ENCODE results near the gene STIMATE. TPM values are rescaled to one million over a fixed set of nuclear protein-coding genes. Genes with fewer than 3 reads are reported as not detected.

Gene STIMATE
- total RNA-seq, 8 experiments from 2014 or later: 7.2 to 27.0 (median 13.3) TPM

DNA sequence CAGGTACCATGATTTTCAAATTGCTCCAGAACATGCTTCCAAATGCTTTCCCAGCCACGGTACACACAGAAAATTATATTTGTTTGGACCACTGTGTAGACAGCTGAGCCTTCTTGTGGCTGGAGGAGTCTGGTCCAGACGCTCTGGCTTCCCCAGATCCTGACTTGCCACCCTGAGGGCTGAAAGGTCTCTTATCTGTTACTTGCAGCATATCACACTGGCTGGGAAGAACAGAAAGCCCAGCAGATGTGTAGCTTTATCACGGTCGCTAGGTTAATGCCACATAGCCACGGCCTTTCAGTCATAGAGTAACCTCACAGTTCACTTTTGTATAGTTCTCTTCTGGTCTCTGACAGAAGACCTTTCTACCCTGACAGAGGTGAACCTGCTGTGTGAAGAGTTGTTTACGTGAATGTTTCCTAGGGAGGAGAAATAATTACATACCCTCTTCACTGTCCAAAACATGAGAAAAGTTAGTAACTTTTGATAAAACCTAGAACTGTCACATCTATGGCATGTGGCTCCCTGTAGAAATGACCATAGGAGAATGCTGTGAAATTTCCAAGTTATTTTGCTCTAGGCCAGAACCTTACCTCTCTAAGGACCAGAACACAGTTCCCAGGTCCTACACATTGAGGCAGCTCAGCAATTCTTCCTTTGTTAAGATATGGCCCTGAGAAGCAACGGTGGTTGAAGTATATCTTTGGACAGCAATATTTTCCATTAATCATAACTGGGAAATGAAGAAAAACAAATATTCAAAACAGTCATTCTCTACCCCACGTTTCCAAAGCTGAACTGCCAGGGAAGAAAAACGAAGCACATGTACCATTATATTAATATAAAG, 15.8 kb upstream of the STIMATE start:
- in situ Hi-C loops (cut with MboI; ENCODE audit: low pct_unique_long_range_greater_than_20kb in 2 of 9, low sequenced_read_pairs in 9 of 9, unreplicated experiment in 9 of 9): no loop called here
- H3K27ac ChIP-seq: no peak overlapping the region
- H3K4me3 ChIP-seq: no peak overlapping the region
- no peak for ATAC-seq (replicated peaks in 6 of 8)
- 43 to 100% (median 75%) methylated on average over 2 to 9 of the region's 9 CpGs; no CpG with 5 or more reads in 1 of the 10 experiments for WGBS, 10 experiments
- no peaks in the 10 kb centered on the region for H3K4me1 ChIP-seq (replicated peaks in 1 of 2)

DNA sequence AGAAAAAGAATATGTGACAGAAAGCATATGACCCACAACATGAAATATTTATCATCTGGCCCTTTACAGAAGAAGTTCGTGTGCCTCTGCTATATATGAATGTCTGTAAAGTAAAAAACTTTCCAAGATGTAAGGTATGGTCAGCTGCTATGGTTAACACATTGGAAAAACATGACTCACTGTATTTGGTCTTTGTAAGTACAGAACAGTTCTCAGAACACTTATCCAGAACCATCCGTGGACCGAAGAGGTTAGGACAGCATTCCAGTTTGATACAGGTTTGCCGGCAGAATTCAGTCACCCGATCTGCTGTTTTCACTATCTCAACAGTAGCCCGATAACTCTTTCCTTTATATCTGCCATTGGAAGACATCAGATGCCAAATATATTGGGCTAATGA, 13.5 kb upstream of the STIMATE start:
- no peak for ATAC-seq (replicated peaks in 6 of 8)
- no peak overlapping the region for H3K27ac ChIP-seq
- H3K4me3 ChIP-seq: no peak overlapping the region
- no peaks in the 10 kb centered on the region for H3K4me1 ChIP-seq (replicated peaks in 1 of 2)
- in situ Hi-C loops (cut with MboI; ENCODE audit: low pct_unique_long_range_greater_than_20kb in 2 of 9, low sequenced_read_pairs in 9 of 9, unreplicated experiment in 9 of 9): no loop called here
- WGBS, 10 experiments: 72 to 100% (median 96%) methylated on average over 1 to 6 of the region's 6 CpGs

DNA sequence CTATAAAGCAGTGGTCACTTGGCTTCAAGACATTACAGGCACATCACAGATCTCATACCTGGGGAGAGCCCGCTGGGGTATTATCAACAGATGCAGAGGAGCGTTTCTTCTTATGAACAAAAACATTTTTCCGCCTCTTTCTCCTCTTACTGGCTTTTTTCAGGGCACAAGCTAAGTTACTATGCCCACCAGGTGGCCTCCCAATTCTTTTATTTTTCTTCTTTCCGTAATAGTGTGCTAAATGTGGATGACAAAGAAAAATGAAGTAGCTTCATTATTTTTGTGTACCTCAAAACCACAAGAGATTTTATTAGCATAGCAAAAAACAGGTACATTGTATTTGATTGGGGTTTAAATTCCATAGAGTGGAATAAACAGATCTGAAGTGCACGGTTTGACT, 10.1 kb upstream of the STIMATE start:
- no peak for ATAC-seq (replicated peaks in 6 of 8)
- no peak overlapping the region for H3K4me3 ChIP-seq
- no peaks in the 10 kb centered on the region for H3K4me1 ChIP-seq (replicated peaks in 1 of 2)
- in situ Hi-C loops (cut with MboI; ENCODE audit: low pct_unique_long_range_greater_than_20kb in 2 of 9, low sequenced_read_pairs in 9 of 9, unreplicated experiment in 9 of 9): no loop called here
- WGBS, 10 experiments: 71 to 100% (median 95%) methylated on average over 1 to 5 of the region's 5 CpGs; no CpG with 5 or more reads in 1 of the 10 experiments
- H3K27ac ChIP-seq: no peak overlapping the region

DNA sequence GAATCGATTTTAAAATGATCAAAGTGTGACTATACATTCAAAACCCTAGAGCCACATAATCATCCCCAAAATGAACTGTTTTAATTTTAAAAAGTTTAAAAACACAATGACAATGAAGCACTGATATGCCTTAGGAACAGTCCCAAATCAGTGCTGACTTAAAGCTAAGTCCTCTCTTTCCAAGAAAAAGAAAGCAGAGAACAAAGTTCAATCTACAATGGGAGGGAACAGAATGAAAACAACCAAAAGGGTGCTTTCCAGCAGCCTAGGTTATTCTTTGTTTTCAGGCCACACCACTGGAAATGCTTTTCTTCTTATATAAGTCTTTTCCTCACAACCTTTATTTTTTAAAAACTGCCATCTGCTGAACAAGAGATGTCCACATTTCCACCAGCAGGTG, 7.2 kb upstream of the STIMATE start:
- Histone ChIP-seq H3K4me3 (no peak overlapping the region), H3K4me1 (replicated peaks in 1 of 2) (no peaks in the 10 kb centered on the region), H3K27ac (no peak overlapping the region)
- WGBS, 10 experiments: 80 to 100% (median 87%) methylated on average over 1 of the region's 1 CpG; no CpG with 5 or more reads in 2 of the 10 experiments
- ATAC-seq (replicated peaks in 6 of 8): no peak
- in situ Hi-C loops (cut with MboI; ENCODE audit: low pct_unique_long_range_greater_than_20kb in 2 of 9, low sequenced_read_pairs in 9 of 9, unreplicated experiment in 9 of 9): no loop called here

DNA sequence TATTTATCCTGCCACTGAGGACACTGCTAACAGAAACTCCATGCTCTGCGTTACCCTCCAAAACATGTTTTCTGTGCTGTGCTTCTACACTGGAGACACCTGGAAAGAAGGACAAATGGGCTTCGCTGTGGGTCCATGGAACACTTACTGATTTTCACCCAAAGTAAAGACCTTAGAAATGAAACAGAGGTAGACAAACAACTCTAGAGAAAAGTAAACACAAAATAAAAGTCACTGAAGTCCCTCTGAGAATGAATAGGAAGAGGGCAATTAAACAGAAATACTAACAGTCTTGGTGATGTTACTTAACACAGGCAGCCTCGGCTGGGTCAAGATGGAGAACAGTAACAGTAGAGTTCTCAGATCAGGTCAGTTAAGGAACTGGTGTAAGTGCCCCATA, 6.7 kb upstream of the STIMATE start:
- in situ Hi-C loops (cut with MboI; ENCODE audit: low pct_unique_long_range_greater_than_20kb in 2 of 9, low sequenced_read_pairs in 9 of 9, unreplicated experiment in 9 of 9): no loop called here
- WGBS, 10 experiments: 61 to 100% (median 93%) methylated on average over 2 to 3 of the region's 3 CpGs; no CpG with 5 or more reads in 1 of the 10 experiments
- H3K27ac ChIP-seq: no peak overlapping the region

DNA sequence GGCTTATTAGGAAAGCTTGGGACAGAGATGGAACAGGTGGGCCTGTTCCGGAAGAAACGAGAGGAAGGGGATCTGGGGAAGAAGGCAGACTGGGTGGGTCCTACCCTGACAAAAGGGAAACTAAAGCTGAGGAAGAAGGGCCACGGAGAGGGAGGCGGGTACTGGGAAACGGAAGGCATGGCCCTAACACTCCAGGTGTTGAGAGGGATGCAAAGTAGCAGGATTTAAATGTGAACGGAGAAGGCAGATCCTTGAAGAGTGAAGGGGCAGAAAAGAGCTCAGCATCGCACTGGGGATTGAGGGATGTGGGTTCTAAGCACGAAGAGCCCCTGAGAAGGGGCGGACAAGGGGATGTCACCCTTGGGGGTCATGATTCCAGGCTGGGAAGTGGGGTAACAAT, 735 bp downstream of the STIMATE start:
- in situ Hi-C loops (cut with MboI; ENCODE audit: low pct_unique_long_range_greater_than_20kb in 2 of 9, low sequenced_read_pairs in 9 of 9, unreplicated experiment in 9 of 9): loop anchor here in 1 of 9 experiments (25.0 kb wide), 1 partner anchor 166 kb away; no protein-coding TSS in a partner anchor
- H3K27ac ChIP-seq: no peak overlapping the region
- 0 to 39% (median 3%) methylated on average over 1 to 6 of the region's 9 CpGs; no CpG with 5 or more reads in 2 of the 10 experiments for WGBS, 10 experiments
- ATAC-seq (replicated peaks in 6 of 8): no peak
- peak overlapping the region; percentile 55 to 90 (median 63) for H3K4me3 ChIP-seq
- peaks cover 9 to 12% of the 10 kb centered on the region in 2 donors for H3K4me1 ChIP-seq (replicated peaks in 1 of 2)

More for the DNA sequence above, 6.7 kb upstream of the STIMATE start:
- ATAC-seq (replicated peaks in 6 of 8): no peak
- Histone ChIP-seq H3K4me1 (replicated peaks in 1 of 2) (no peaks in the 10 kb centered on the region), H3K4me3 (no peak overlapping the region)

DNA sequence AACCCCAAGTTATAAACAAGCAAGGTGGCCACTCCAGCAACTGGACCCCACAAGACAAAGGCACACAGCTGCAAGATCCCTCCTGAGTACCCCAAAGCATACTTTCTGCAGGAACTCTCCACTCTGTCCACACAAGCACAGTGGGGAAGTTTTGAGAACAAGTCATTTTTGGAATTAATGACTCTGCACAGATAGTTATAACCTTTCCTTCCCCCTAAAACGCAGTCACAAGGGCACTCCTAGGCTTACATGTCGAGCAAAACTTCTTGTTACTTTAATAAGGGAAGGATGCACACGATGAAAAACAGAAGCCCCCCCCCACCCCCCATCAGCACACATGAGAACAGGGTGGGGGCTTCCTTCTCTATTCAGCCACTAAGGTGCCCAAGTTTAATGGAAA, 1.2 kb downstream of the STIMATE start:
- H3K27ac ChIP-seq: no peak overlapping the region
- in situ Hi-C loops (cut with MboI; ENCODE audit: low pct_unique_long_range_greater_than_20kb in 2 of 9, low sequenced_read_pairs in 9 of 9, unreplicated experiment in 9 of 9): loop anchor here in 1 of 9 experiments (25.0 kb wide), 1 partner anchor 166 kb away; no protein-coding TSS in a partner anchor
- WGBS, 10 experiments: 33 to 67% (median 37%) methylated on average over 1 to 3 of the region's 3 CpGs; no CpG with 5 or more reads in 6 of the 10 experiments
- peak overlapping the region; percentile 55 to 90 (median 63) for H3K4me3 ChIP-seq
- H3K4me1 ChIP-seq (replicated peaks in 1 of 2): peaks cover 9 to 12% of the 10 kb centered on the region in 2 donors
- no peak for ATAC-seq (replicated peaks in 6 of 8)

DNA sequence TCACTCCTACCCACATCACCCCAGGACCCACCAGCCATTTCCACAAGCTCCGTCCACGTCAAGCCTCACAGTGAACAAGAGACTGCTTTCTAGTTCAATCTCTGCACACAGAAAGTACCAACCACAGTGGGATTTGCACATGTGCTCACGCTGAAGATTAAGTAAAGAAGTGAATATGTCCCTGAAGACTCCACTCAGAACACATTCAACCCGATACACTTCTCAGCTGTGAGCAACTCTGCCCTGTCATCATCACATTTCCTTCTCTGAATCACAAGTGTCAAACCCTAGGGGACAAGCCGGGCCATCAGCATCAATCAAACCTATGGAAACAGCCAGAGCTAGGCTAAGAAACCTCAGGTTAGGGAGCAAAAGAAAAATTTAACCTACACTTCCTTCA, 1.9 kb downstream of the STIMATE start:
- H3K4me1 ChIP-seq (replicated peaks in 1 of 2): peaks cover 9 to 12% of the 10 kb centered on the region in 2 donors
- H3K4me3 ChIP-seq: no peak overlapping the region
- WGBS, 10 experiments: 0 to 100% (median 66%) methylated on average over 1 to 5 of the region's 5 CpGs; no CpG with 5 or more reads in 3 of the 10 experiments
- in situ Hi-C loops (cut with MboI; ENCODE audit: low pct_unique_long_range_greater_than_20kb in 2 of 9, low sequenced_read_pairs in 9 of 9, unreplicated experiment in 9 of 9): loop anchor here in 1 of 9 experiments (25.0 kb wide), 1 partner anchor 167 kb away; no protein-coding TSS in a partner anchor
- no peak for ATAC-seq (replicated peaks in 6 of 8)
- H3K27ac ChIP-seq: no peak overlapping the region

DNA sequence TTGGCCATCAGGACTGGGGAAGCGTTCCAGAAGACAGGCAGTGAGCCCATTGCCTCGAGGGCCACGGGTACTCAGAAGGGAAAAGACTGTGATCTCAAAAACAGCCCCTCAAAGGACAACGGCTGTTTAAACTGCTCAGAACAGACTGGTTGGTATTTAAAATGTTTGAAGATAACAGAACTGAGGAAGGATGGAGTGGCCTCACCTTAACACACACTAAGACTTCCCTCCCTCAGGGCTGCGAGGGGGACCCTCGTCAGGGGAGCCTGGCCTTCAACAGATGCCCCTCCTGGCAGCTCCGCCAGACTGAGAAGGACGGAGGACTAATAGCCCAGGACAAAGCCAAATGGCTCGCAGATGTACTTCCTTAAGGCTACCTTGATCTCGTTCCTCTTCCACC, 2.6 kb downstream of the STIMATE start:
- Histone ChIP-seq H3K4me3 (no peak overlapping the region), H3K4me1 (replicated peaks in 1 of 2) (peaks cover 9 to 12% of the 10 kb centered on the region in 2 donors), H3K27ac (no peak overlapping the region)
- 46 to 100% (median 89%) methylated on average over 1 to 8 of the region's 10 CpGs; no CpG with 5 or more reads in 1 of the 10 experiments for WGBS, 10 experiments
- in situ Hi-C loops (cut with MboI; ENCODE audit: low pct_unique_long_range_greater_than_20kb in 2 of 9, low sequenced_read_pairs in 9 of 9, unreplicated experiment in 9 of 9): loop anchor here in 1 of 9 experiments (25.0 kb wide), 1 partner anchor 168 kb away; no protein-coding TSS in a partner anchor
- no peak for ATAC-seq (replicated peaks in 6 of 8)

DNA sequence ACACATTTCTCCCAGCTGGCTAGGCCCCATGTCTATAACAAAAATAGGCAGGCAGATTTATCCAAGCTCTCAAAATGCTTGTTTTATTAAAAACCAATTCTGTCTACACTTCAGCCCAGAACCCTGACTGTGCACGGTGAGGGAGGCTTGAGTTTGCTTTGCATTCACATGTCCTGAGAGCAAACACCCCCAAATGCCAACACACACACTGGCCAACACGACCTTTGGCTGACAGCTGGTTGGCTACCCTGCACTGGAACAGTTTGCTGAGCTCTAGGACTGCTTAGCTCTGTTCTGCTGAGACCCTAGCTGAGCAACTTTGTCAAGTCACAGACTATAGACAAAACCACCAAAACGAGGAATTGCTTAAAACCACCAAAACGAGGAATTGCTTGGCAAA, 3.6 kb downstream of the STIMATE start:
- WGBS, 10 experiments: 0 to 76% (median 53%) methylated on average over 1 to 4 of the region's 4 CpGs; no CpG with 5 or more reads in 3 of the 10 experiments
- in situ Hi-C loops (cut with MboI; ENCODE audit: low pct_unique_long_range_greater_than_20kb in 2 of 9, low sequenced_read_pairs in 9 of 9, unreplicated experiment in 9 of 9): loop anchor here in 1 of 9 experiments (25.0 kb wide), 1 partner anchor 169 kb away; no protein-coding TSS in a partner anchor

DNA sequence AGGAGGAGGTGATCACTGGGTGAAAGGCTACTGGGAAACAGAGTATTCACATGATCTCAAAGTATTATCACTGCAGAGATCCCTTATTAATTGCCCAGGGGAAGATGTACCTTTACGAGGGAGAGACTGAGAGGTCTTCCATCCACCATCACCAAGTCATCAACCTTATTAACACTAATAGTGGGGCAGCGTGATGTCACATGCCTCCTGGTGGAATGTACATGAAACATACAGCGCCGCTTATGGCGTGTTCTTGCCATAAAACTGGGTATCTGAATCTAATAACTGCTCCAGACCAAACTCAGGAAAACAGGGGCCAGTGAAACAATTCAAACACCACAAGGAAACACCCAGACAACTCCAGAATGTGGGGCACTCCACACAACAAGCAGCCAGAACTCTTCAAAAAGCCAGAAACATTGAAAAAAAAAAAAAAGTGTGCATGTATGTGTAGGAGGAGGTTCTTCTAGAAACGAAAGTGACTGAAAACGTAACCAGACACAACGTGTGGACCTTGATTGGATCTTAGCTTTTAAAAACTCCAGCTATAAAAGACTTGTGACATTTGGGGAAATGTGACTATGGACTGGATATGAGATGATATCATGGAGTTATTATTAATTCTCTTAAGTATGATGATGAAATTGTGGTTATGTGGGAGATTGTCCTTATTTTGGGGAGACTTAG, 4.6 kb downstream of the STIMATE start:
- no peak overlapping the region for H3K4me3 ChIP-seq
- 13 to 95% (median 84%) methylated on average over 1 to 8 of the region's 8 CpGs for WGBS, 10 experiments
- no peak overlapping the region for H3K27ac ChIP-seq
- ATAC-seq (replicated peaks in 6 of 8): peak in 1 of 8 experiments; percentile 8
- peaks cover 5 to 9% of the 10 kb centered on the region in 2 donors for H3K4me1 ChIP-seq (replicated peaks in 1 of 2)
- in situ Hi-C loops (cut with MboI; ENCODE audit: low pct_unique_long_range_greater_than_20kb in 2 of 9, low sequenced_read_pairs in 9 of 9, unreplicated experiment in 9 of 9): loop anchor here in 1 of 9 experiments (25.0 kb wide), 1 partner anchor 170 kb away; no protein-coding TSS in a partner anchor

More for the DNA sequence above, 3.6 kb downstream of the STIMATE start:
- peaks cover 9 to 12% of the 10 kb centered on the region in 2 donors for H3K4me1 ChIP-seq (replicated peaks in 1 of 2)
- no peak overlapping the region for H3K27ac ChIP-seq
- no peak overlapping the region for H3K4me3 ChIP-seq
- ATAC-seq (replicated peaks in 6 of 8): peak in 1 of 8 experiments; percentile 25

DNA sequence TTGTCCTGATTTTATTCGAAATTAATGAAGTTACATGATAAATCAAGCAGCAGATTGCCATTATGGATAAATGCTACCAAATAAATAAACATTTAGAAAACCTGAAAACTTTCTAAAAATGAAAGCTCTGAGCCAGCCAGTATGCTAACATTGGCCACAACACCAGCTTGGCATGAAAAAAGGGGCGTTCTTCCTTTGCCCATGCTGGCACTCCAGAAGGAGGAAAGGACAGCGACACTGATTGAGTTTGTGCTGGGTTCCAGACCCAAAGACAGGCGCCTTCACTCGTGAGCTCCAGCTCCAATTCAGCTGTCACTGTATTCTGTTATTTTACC, 5.1 kb downstream of the STIMATE start:
- H3K4me3 ChIP-seq: no peak overlapping the region
- WGBS, 10 experiments: 11 to 96% (median 74%) methylated on average over 1 to 5 of the region's 5 CpGs; no CpG with 5 or more reads in 2 of the 10 experiments
- ATAC-seq (replicated peaks in 6 of 8): peak in 1 of 8 experiments; percentile 3
- no peak overlapping the region for H3K27ac ChIP-seq
- peaks cover 4 to 9% of the 10 kb centered on the region in 2 donors for H3K4me1 ChIP-seq (replicated peaks in 1 of 2)
- in situ Hi-C loops (cut with MboI; ENCODE audit: low pct_unique_long_range_greater_than_20kb in 2 of 9, low sequenced_read_pairs in 9 of 9, unreplicated experiment in 9 of 9): loop anchor here in 1 of 9 experiments (25.0 kb wide), 1 partner anchor 170 kb away; no protein-coding TSS in a partner anchor

All from motor neuron (in vitro differentiated cells).